ENCODE results near the gene PDCD1. TPM values are rescaled to one million over a fixed set of nuclear protein-coding genes. Genes with fewer than 3 reads are reported as not detected.
A peak's percentile ranks its signal among the peaks of the same experiment; 100 is the strongest.

The PDCD1 gene
- total and polyA plus RNA-seq, 2 donors from 2014 or later = 0.49 to 1.6 TPM

GRCh38 chr2:241880311-241881073 lies 21.8 kb upstream of the PDCD1 start:
- DNase-seq = peak in 1 of 5 donors; percentile 72
- no peak overlapping the region for H3K27ac ChIP-seq (ENCODE audit: low read depth in 2 of 2, low read length in 2 of 2)
- H3K9ac ChIP-seq (ENCODE audit: low read length in 3 of 3) = peak overlapping the region in 1 of 3 donors; percentile 29
- FAIRE-seq = no peak
- H3K27me3 ChIP-seq (ENCODE audit: control insufficient read depth, insufficient read depth, low read length) = no peaks in the 10 kb centered on the region
- H3K9me3 ChIP-seq (ENCODE audit: control insufficient read depth in 2 of 3, insufficient read depth in 1 of 3, low read length in 3 of 3) = no peaks in the 10 kb centered on the region
- H3K36me3 ChIP-seq (ENCODE audit: control insufficient read depth in 2 of 3, insufficient read depth in 3 of 3, low read length in 3 of 3) = no peaks in the 10 kb centered on the region
- peak overlapping the region; percentile 45 to 56 (median 52) for H3K4me3 ChIP-seq (ENCODE audit: low read length in 3 of 3)
- peaks cover 0 to 13% (median 4%) of the 10 kb centered on the region in 3 donors for H3K4me1 ChIP-seq (ENCODE audit: control insufficient read depth in 2 of 3, insufficient read depth in 2 of 3, low read depth in 1 of 3, low read length in 3 of 3)
- no peak for TF ChIP-seq CTCF (IDR thresholded peaks at IDR 0.05; ENCODE audit: borderline replicate concordance, extremely low read depth, insufficient read depth)
- intact Hi-C loops (cut with DNase I) = no loop called here

DNA sequence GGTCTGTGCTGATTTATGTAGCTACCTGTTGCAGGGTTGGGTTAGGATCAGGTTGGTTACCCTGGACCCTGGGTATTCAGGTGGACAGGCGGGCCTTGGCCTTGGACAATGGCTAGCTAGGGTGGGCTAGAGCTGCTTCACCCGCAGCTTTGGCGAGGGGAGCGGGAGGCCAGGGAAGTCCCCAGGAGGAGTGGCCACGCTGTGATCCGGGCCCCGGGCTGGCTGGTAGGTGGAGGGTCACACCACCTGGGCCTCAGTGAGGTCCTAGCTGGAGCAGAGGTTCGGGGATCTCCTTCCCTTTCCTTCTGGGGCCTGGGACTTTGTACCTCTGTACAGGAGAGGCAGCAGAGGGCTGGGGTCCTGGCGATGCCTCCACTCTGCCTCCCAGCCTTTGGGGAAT lies 20.6 kb upstream of the PDCD1 start:
- Histone ChIP-seq H3K27me3 (ENCODE audit: control insufficient read depth, insufficient read depth, low read length) (no peaks in the 10 kb centered on the region), H3K4me1 (ENCODE audit: control insufficient read depth in 2 of 3, insufficient read depth in 2 of 3, low read depth in 1 of 3, low read length in 3 of 3) (peaks cover 0 to 13% (median 4%) of the 10 kb centered on the region in 3 donors), H3K9ac (ENCODE audit: low read length in 3 of 3) (no peak overlapping the region), H3K4me3 (ENCODE audit: low read length in 3 of 3) (no peak overlapping the region), H3K36me3 (ENCODE audit: control insufficient read depth in 2 of 3, insufficient read depth in 3 of 3, low read length in 3 of 3) (no peaks in the 10 kb centered on the region), H3K27ac (ENCODE audit: low read depth in 2 of 2, low read length in 2 of 2) (no peak overlapping the region), H3K9me3 (ENCODE audit: control insufficient read depth in 2 of 3, insufficient read depth in 1 of 3, low read length in 3 of 3) (no peaks in the 10 kb centered on the region)
- TF ChIP-seq CTCF (IDR thresholded peaks at IDR 0.05; ENCODE audit: borderline replicate concordance, extremely low read depth, insufficient read depth) = no peak
- DNase-seq (peak in 1 of 5 donors; percentile 78), FAIRE-seq (no peak)
- intact Hi-C loops (cut with DNase I) = loop anchor here (10.0 kb wide), 1 partner anchor 145 kb away; the partner anchor contains the start of gene D2HGDH

DNA sequence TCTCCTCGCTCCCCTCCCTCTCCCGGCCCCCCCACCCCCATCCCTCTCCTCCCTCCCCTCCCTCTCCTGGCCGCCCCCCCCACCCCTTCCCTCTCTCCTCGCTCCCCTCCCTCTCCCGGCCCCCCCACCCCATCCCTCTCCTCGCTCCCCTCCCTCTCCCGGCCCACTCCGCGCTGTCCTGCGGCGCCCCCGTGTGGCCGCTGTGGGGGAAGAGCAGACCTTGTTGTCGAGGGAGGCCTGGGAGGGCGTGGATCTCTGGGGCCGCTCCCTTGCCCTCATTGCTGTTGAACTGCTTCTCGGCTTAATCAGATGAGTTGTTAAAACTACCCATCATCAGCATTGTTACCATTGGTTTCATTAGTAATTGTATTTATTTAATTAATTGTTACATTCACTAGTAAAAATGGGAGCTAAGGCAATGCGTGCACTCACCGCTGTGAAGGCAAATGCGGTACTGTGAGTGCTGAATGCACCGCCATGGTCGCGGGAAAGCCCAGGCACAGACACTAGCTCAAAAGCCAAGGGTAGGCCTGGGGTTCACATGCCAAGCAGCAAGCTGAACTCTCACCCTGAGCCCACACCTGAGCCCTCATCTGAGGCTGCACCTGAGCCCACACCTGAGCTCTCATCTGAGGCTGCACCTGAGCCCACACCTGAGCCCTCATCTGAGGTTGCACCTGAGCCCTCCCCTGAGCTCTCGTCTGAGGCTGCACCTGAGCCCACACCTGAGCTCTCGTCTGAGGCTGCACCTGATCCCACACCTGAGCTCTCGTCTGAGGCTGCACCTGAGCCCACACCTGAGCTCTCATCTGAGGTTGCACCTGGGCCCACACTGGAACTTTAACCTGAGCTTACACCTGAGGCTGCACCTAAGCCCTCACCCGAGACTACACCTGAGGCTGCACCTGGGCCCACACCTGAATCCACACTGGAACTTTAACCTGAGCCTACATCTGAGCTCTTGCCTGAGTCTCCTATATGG lies 19.6 kb upstream of the PDCD1 start:
- Histone ChIP-seq H3K27me3 (ENCODE audit: control insufficient read depth, insufficient read depth, low read length) (no peaks in the 10 kb centered on the region), H3K27ac (ENCODE audit: low read depth in 2 of 2, low read length in 2 of 2) (no peak overlapping the region), H3K9ac (ENCODE audit: low read length in 3 of 3) (no peak overlapping the region), H3K36me3 (ENCODE audit: control insufficient read depth in 2 of 3, insufficient read depth in 3 of 3, low read length in 3 of 3) (no peaks in the 10 kb centered on the region), H3K4me1 (ENCODE audit: control insufficient read depth in 2 of 3, insufficient read depth in 2 of 3, low read depth in 1 of 3, low read length in 3 of 3) (peaks cover 0 to 13% (median 4%) of the 10 kb centered on the region in 3 donors), H3K4me3 (ENCODE audit: low read length in 3 of 3) (no peak overlapping the region), H3K9me3 (ENCODE audit: control insufficient read depth in 2 of 3, insufficient read depth in 1 of 3, low read length in 3 of 3) (no peaks in the 10 kb centered on the region)
- FAIRE-seq (no peak), DNase-seq (peak; percentile 67 to 89 (median 89))
- TF ChIP-seq CTCF (IDR thresholded peaks at IDR 0.05; ENCODE audit: borderline replicate concordance, extremely low read depth, insufficient read depth) = peak; percentile 82
- intact Hi-C loops (cut with DNase I) = loop anchor here (10.0 kb wide), 1 partner anchor 143 kb away; the partner anchor contains the start of gene D2HGDH

Data from kidney (tissue), 14 donors.